Tibial nerve (tissue), 4 donors: Measurements from ENCODE around the gene FARSB. TPM values are rescaled to one million over a fixed set of nuclear protein-coding genes. Genes with fewer than 3 reads are reported as not detected.
A peak's percentile ranks its signal among the peaks of the same experiment; 100 is the strongest.

ENCODE experiments used
- DNase-seq, 2 donors: peaks; one replicate each; pipeline ENCODE4 v3.0.0-alpha.2; 2019; ENCODE audit warnings: low spot score in 2 of 2
- H3K27ac ChIP-seq, 4 donors: fragments of 200-600 bp; sonication (generic) in 3 of 4; one replicate each; pipeline ENCODE4 v1.5.1; 2017 to 2019; ENCODE audit warnings: mild to moderate bottlenecking in 1 of 4
- H3K27me3 ChIP-seq, 2 donors: fragments of 200-600 bp; sonication (generic) in 1 of 2; one replicate each; pipeline versions ENCODE4 v1.5.1 to v1.6.0; 2017 to 2019
- H3K36me3 ChIP-seq, 3 donors: fragments of 200-600 bp; sonication (generic); one replicate each; pipeline ENCODE4 v1.5.1; 2018 to 2019
- H3K4me1 ChIP-seq, 4 donors: fragments of 200-600 bp; sonication (generic) in 3 of 4; one replicate each; pipeline ENCODE4 v1.5.1; 2017 to 2019
- H3K4me3 ChIP-seq, 4 donors: fragments of 200-600 bp; sonication (generic) in 3 of 4; one replicate each; pipeline ENCODE4 v1.5.1; 2017 to 2019; ENCODE audit warnings: mild to moderate bottlenecking in 1 of 4, moderate library complexity in 1 of 4
- H3K9me3 ChIP-seq, 4 donors: fragments of 200-600 bp; sonication (generic) in 3 of 4; one replicate each; pipeline ENCODE4 v1.5.1; 2017 to 2019
- CTCF ChIP-seq, 5 experiments: fragments of 200-600 bp in 3 of 5; fragments of 450-650 bp in 2 of 5; sonication (generic) in 3 of 5; IDR thresholded peaks; one replicate each; pipeline ENCODE4 v1.5.1; 2016 to 2019; ENCODE audit warnings: antibody characterized with exemption in 5 of 5, mild to moderate bottlenecking in 3 of 5, moderate library complexity in 2 of 5
- EP300 ChIP-seq, 2 donors: sonication (generic); formaldehyde crosslinking; IDR thresholded peaks; one replicate each; pipeline ENCODE4 v1.6.1; 2017; ENCODE audit warnings: antibody characterized with exemption in 2 of 2, mild to moderate bottlenecking in 1 of 2
- POLR2A ChIP-seq, 2 donors: fragments of 450-650 bp; IDR thresholded peaks; one replicate each; pipeline ENCODE4 v1.6.1; 2017; ENCODE audit warnings: antibody characterized with exemption in 2 of 2, mild to moderate bottlenecking in 2 of 2, moderate library complexity in 2 of 2
- WGBS, 2 donors: methylation state at CpG; one replicate each; pipeline ENCODE4 v1.1.5; 2018; 5-methylcytosine and 5-hydroxymethylcytosine counted together
- total RNA-seq, 4 donors: library from RNA; depleted of rRNA; stranded (reverse); fragments of >200 nt; gene quantifications; one replicate each; pipeline ENCODE4 v1.1.0, GENCODE V29; 2016

Gene FARSB
- total RNA-seq, 4 donors from 2014 or later = 12.3 to 16.8 (median 13.9) TPM

GRCh38 chr2:222668494-222669154 is 12.7 kb upstream of the FARSB start:
- TF ChIP-seq EP300 (IDR thresholded peaks at IDR 0.05) (no peak), POLR2A (IDR thresholded peaks at IDR 0.05) (no peak), CTCF (IDR thresholded peaks at IDR 0.05) (no peak)
- Histone ChIP-seq H3K27me3 (peaks cover 0 to 17% of the 10 kb centered on the region in 2 donors), H3K27ac (no peak overlapping the region), H3K36me3 (no peaks in the 10 kb centered on the region), H3K4me3 (no peak overlapping the region), H3K9me3 (no peaks in the 10 kb centered on the region), H3K4me1 (peaks cover 0 to 16% (median 3%) of the 10 kb centered on the region in 4 donors)
- no peak for DNase-seq
- 94 to 96% methylated on average over 3 of the region's 3 CpGs for WGBS, 2 donors

DNA sequence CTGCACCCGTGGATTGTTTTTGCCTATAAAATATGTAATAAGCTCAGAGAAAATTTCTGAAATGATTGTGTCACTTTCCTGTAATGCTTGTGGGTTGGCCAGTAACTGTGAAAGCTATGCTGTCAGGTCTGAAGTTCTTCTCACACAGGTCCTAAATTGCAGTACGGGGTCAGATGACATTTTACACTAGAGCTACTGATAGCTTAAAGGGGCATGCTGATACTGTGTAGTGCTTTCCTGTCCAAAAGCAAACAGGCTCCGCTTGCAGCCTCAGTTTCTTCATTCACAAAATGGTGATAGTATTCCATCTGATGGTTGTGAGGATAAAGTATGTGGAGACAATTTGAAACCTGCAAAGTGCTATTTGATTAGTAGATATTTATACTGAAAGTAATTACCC is 7.6 kb upstream of the FARSB start:
- no peak overlapping the region for H3K27ac ChIP-seq
- TF ChIP-seq CTCF (IDR thresholded peaks at IDR 0.05) (no peak), POLR2A (IDR thresholded peaks at IDR 0.05) (no peak), EP300 (IDR thresholded peaks at IDR 0.05) (no peak)
- H3K4me3 ChIP-seq = no peak overlapping the region
- no peak for DNase-seq
- H3K36me3 ChIP-seq = no peaks in the 10 kb centered on the region
- WGBS, 2 donors = 74 to 76% methylated on average over 3 of the region's 3 CpGs
- no peaks in the 10 kb centered on the region for H3K27me3 ChIP-seq
- H3K4me1 ChIP-seq = no peaks in the 10 kb centered on the region
- H3K9me3 ChIP-seq = no peaks in the 10 kb centered on the region

DNA sequence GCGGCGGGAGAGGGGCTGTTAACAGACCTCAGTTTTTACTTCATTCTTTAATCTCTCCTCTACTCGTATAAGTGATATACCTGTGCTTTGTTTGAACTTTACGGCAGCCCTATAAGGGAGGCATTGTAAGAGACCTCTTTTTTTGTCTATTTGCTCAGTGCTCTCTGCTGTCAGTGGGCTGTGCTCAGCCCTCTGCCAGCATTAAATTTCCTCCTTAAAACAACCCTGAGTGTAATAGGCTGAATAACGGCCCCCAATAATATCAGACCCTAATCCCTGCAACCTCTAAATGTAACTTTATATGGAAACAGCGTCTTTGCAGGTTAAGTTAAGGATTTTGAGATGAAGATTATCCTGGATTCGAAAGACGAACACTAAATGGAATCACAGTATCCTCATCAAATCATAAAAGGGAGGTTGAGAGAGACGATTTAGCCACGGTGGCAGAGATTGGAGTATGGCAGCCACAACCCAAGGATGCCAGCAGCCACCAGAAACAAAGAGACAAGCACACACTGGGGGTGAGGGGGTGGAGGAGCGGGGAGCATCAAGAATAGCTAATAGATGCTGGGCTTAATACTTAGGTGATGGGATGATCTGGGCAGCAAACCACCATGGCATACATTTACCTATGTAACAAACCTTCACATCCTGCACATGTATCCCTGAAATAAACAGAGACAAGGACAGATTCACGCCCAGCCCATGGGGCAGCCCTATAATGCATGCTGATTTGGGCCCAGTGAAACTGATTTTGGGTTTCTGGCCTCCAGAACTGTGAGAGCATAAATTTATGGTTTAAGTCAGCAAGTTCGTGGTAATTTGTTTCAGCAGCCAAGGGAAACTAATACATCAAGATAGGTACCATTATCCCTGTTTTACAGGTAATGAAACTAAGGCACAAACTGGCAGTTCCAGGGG is 894 bp upstream of the FARSB start:
- no peak for DNase-seq
- H3K4me3 ChIP-seq = peak overlapping the region; percentile 71 to 96 (median 78)
- peaks cover 0 to 35% (median 25%) of the 10 kb centered on the region in 4 donors for H3K4me1 ChIP-seq
- H3K9me3 ChIP-seq = no peaks in the 10 kb centered on the region
- H3K27ac ChIP-seq = peak overlapping the region in 3 of 4 donors; percentile 86 to 93 (median 92)
- 16 to 20% methylated on average over 13 of the region's 13 CpGs for WGBS, 2 donors
- H3K36me3 ChIP-seq = no peaks in the 10 kb centered on the region
- no peak for TF ChIP-seq POLR2A (IDR thresholded peaks at IDR 0.05)
- no peak for TF ChIP-seq CTCF (IDR thresholded peaks at IDR 0.05)
- no peak for TF ChIP-seq EP300 (IDR thresholded peaks at IDR 0.05)
- H3K27me3 ChIP-seq = no peaks in the 10 kb centered on the region

DNA sequence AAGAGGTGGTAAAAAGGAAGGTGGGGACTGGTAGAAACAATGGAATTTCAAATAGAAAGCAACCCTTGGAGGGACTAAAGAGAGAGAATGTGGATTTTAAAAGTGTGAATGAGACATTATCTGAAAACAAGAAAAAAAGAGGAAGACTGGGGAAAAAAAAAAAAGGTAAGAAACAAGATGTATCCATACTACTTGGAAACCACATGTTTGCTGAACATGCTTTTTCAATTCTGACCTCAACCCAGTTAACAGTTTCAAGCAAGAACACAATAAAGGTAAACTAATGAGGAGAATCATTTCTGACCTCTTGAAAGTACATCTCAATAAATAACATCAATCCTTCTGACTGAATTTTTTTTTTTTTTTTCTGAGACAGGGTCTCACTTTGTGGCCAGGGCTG is 2.6 kb downstream of the FARSB start:
- no peak for TF ChIP-seq POLR2A (IDR thresholded peaks at IDR 0.05)
- TF ChIP-seq EP300 (IDR thresholded peaks at IDR 0.05) = no peak
- TF ChIP-seq CTCF (IDR thresholded peaks at IDR 0.05) = no peak
- no peak for DNase-seq
- Histone ChIP-seq H3K27ac (no peak overlapping the region), H3K27me3 (no peaks in the 10 kb centered on the region), H3K4me1 (peaks cover 0 to 39% (median 25%) of the 10 kb centered on the region in 4 donors), H3K36me3 (peaks cover 0 to 6% (median 0%) of the 10 kb centered on the region in 3 donors), H3K4me3 (no peak overlapping the region), H3K9me3 (no peaks in the 10 kb centered on the region)
